ENCODE data around the gene PGAM1.

DNA sequence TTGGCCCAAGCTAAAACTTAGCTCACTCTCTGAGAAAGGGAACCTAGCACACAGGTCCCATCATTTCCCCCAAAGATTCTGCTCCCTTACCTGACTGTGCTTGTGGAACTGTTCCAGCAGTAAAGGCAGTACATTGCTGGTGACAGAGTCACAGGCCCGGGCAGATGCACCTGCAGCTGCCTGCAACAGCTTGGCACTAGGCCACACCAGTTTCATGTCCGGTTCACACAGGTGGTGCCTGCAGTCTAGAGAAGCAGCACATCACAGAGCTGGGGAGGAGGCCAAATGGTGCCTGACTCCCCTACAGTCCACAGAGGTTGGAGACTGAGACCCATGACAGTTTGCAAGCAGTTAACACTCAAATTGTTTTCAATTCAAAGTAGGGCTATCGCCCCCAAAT lies 42.2 kb downstream of the PGAM1 start:
- TF ChIP-seq CTCF (IDR thresholded peaks at IDR 0.05 in 2 of 3, conservative IDR thresholded peaks at IDR 0.05 in 1 of 3; ENCODE audit: insufficient read depth in 2 of 3, low read depth in 1 of 3, low read length in 3 of 3) (no peak), ATF7 (IDR thresholded peaks at IDR 0.05) (no peak), ZNF512 (tag; IDR thresholded peaks at IDR 0.05) (no peak), CBX1 (IDR thresholded peaks at IDR 0.05; ENCODE audit: low read depth) (no peak), ZC3H8 (IDR thresholded peaks at IDR 0.05) (no peak), EP300 (IDR thresholded peaks at IDR 0.05; ENCODE audit: low read length) (no peak), POLR2A (conservative IDR thresholded peaks at IDR 0.05) (no peak)

Data from K562 (cell line).